B cell (primary cell): ENCODE measurements around the gene ADI1. TPM values are rescaled to one million over a fixed set of nuclear protein-coding genes. Genes with fewer than 3 reads are reported as not detected.
A peak's percentile ranks its signal among the peaks of the same experiment; 100 is the strongest.

ENCODE experiments used
- ATAC-seq: fragments of 200-7000 bp; cut with Tn5 transposase; one replicate; pipeline ENCODE4 v1.10.0; 2021; ENCODE audit warnings: low read depth, mild to moderate bottlenecking, moderate number of reproducible peaks, moderate library complexity
- CTCF ChIA-PET: fragments of 350-600 bp; sonication (Branson Sonifier 250); formaldehyde crosslinking; loops from one replicate; lab custom pipeline; 2021; ENCODE audit warnings: antibody characterized with exemption, inconsistent platforms; lab: Charles Lee
- POLR2A ChIA-PET: fragments of 350-600 bp; sonication (Branson Sonifier 250); formaldehyde crosslinking; loops from one replicate; lab custom pipeline; 2021; ENCODE audit warnings: antibody characterized with exemption; lab: Charles Lee
- DNase-seq: peaks from one replicate; pipeline ENCODE4 v3.0.0; 2013
- H2AFZ ChIP-seq: 2 replicates; pipeline ENCODE4 v1.6.1; 2012; ENCODE audit warnings: mild to moderate bottlenecking, low read depth, low read length; ENCODE audit not compliant: insufficient read depth, poor library complexity, severe bottlenecking
- H3K27ac ChIP-seq, 2 donors: 1 replicate in 1 of 2; 2 replicates in 1 of 2; pipeline ENCODE4 v1.5.1; 2012 to 2013; ENCODE audit warnings: low read length in 2 of 2, mild to moderate bottlenecking in 2 of 2, moderate library complexity in 1 of 2
- H3K27me3 ChIP-seq, 4 experiments: fragments of 200-600 bp in 1 of 4; sonication (generic) in 1 of 4; replicated peaks in 1 of 4; 1 replicate in 2 of 4; 2 replicates in 2 of 4; pipeline versions ENCODE4 v1.6.1 to v1.7.0; 2013 to 2016; ENCODE audit warnings: low read length in 3 of 4, mild to moderate bottlenecking in 2 of 4, mixed read lengths in 1 of 4, moderate library complexity in 1 of 4; ENCODE audit not compliant: insufficient read depth in 4 of 4, control insufficient read depth in 3 of 4; ENCODE audit errors: control extremely low read depth in 1 of 4
- H3K36me3 ChIP-seq, 2 experiments: replicated peaks in 1 of 2; 1 replicate in 1 of 2; 2 replicates in 1 of 2; pipeline versions ENCODE4 v1.6.1 to v1.7.1; 2013; ENCODE audit warnings: low read length in 1 of 2; ENCODE audit not compliant: insufficient read depth in 2 of 2, control insufficient read depth in 1 of 2; ENCODE audit errors: control extremely low read depth in 1 of 2, extremely low read depth in 1 of 2
- H3K4me1 ChIP-seq, 2 donors: fragments of 200-600 bp in 1 of 2; sonication (generic) in 1 of 2; 1 replicate in 1 of 2; 2 replicates in 1 of 2; pipeline versions ENCODE4 v1.5.1 to v1.6.1; 2013 to 2017; ENCODE audit warnings: low read length in 2 of 2; ENCODE audit not compliant: control insufficient read depth in 2 of 2, insufficient read depth in 2 of 2
- H3K4me2 ChIP-seq: replicated peaks from 2 replicates; pipeline ENCODE3; 2012; ENCODE audit warnings: mild to moderate bottlenecking, low read depth, low read length; ENCODE audit not compliant: poor library complexity, severe bottlenecking
- H3K4me3 ChIP-seq, 5 experiments: fragments of 200-600 bp in 1 of 5; sonication (generic) in 1 of 5; 1 replicate in 3 of 5; 2 replicates in 2 of 5; pipeline versions ENCODE4 v1.5.1 to v1.7.0; 2011 to 2016; ENCODE audit warnings: low read length in 4 of 5, mild to moderate bottlenecking in 4 of 5, low read depth in 2 of 5, control low read depth in 1 of 5, moderate library complexity in 1 of 5; ENCODE audit not compliant: insufficient read depth in 1 of 5; ENCODE audit errors: control extremely low read depth in 1 of 5, extremely low read depth in 1 of 5
- H3K79me2 ChIP-seq: fragments of 200-600 bp; sonication (generic); one replicate; pipeline ENCODE4 v1.6.0; 2016; ENCODE audit warnings: low read length; ENCODE audit not compliant: control insufficient read depth, insufficient read depth
- H3K9ac ChIP-seq: fragments of 200-600 bp; sonication (generic); 2 replicates; pipeline ENCODE4 v1.6.1; 2017; ENCODE audit warnings: mild to moderate bottlenecking, low read length, moderate library complexity
- H3K9me3 ChIP-seq, 3 donors: one replicate each; pipeline versions ENCODE4 v1.6.1 to v1.7.1; 2013; ENCODE audit warnings: low read length in 2 of 3; ENCODE audit not compliant: control insufficient read depth in 2 of 3, insufficient read depth in 1 of 3; ENCODE audit errors: control extremely low read depth in 1 of 3
- H4K20me1 ChIP-seq: 2 replicates; pipeline ENCODE4 v1.6.0; 2012; ENCODE audit warnings: mild to moderate bottlenecking, low read length; ENCODE audit not compliant: insufficient read depth, control insufficient read depth, poor library complexity, severe bottlenecking
- H3K27ac Mint-ChIP-seq: one replicate; pipeline ENCODE4 v1.8.0; 2021; ENCODE audit warnings: mixed read lengths
- H3K27me3 Mint-ChIP-seq: one replicate; pipeline ENCODE4 v1.8.0; 2021; ENCODE audit warnings: mixed read lengths
- H3K4me1 Mint-ChIP-seq: one replicate; pipeline ENCODE4 v1.8.0; 2021; ENCODE audit warnings: mixed read lengths
- H3K4me3 Mint-ChIP-seq: one replicate; pipeline ENCODE4 v1.8.0; 2021; ENCODE audit warnings: mixed read lengths
- H3K9me3 Mint-ChIP-seq: one replicate; pipeline ENCODE4 v1.8.0; 2022; ENCODE audit warnings: mixed read lengths; ENCODE audit not compliant: insufficient read depth
- EZH2 ChIP-seq: IDR thresholded peaks from 2 replicates; pipeline ENCODE4 v1.6.1; 2012; ENCODE audit warnings: borderline replicate concordance, low read depth, mild to moderate bottlenecking, moderate library complexity, low read length; ENCODE audit not compliant: insufficient read depth, poor library complexity, severe bottlenecking
- WGBS: methylation state at CpG from one replicate; pipeline ENCODE4 v1.1.5; 2013; ENCODE audit warnings: missing lambda C conversion rate; ENCODE audit not compliant: insufficient coverage; 5-methylcytosine and 5-hydroxymethylcytosine counted together
- intact Hi-C: fragments of 100-400 bp; cut with micrococcal nuclease; formaldehyde crosslinking; loops from one replicate; pipeline ENCODE4 v1.10.0; 2022
- polyA plus RNA-seq: library from polyadenylated mRNA; depleted of rRNA; stranded (reverse); fragments of >200 nt; gene quantifications from 2 replicates; pipeline ENCODE4 v1.2.3, GENCODE V29; 2012
- total RNA-seq, 2 donors: library from RNA; stranded (reverse); fragments of 120-200 nt in 1 of 2; gene quantifications; 1 replicate in 1 of 2; 2 replicates in 1 of 2; pipeline versions ENCODE4 v1.2.3 to v1.2.4, GENCODE V29; 2013 to 2022
- TF ChIP-seq, protein P1 (sequence below): fragments of 200-600 bp; IDR thresholded peaks from one replicate; pipeline ENCODE4 v1.8.0; 2022; ENCODE audit warnings: antibody characterized with exemption, mild to moderate bottlenecking

The ADI1 gene
- total and polyA plus RNA-seq, 2 donors (not counting 1 experiment from before 2014, with no cell fraction given), result 15.2 to 23.1 TPM

DNA sequence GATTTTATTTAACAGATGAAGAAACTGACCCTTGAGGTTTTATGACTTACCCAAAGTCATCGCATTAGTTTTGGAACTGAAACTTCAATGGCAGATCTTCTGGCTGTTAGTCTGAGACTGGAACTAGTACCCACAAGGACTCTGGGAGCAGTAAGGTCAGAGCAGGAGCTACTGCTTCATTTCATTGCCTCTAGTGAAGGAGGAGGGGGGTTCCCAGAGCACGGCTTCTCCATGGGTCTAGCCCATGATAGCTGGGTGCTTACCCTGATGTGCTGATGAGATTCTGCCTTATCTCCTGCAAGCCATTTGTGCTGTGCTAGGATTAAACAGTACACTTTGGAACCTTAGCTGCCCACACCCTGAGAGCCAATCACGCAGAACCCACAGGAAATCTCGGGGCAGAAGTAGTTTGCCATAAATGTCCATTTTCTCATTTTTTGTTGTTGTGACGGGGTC is 44.2 kb upstream of the ADI1 start:
- Histone ChIP-seq H3K36me3 (peaks cover 0 to 6% of the 10 kb centered on the region in 2 experiments), H3K4me3 (peak overlapping the region in 4 of 5 experiments; percentile 21 to 42 (median 28)), H3K27ac (peak overlapping the region; percentile 73), H3K27me3 (no peaks in the 10 kb centered on the region), H3K9me3 (peaks cover 0 to 4% (median 0%) of the 10 kb centered on the region in 3 donors), H4K20me1 (no peaks in the 10 kb centered on the region), H3K79me2 (no peaks in the 10 kb centered on the region), H3K4me2 (peak overlapping the region; percentile 59), H3K9ac (peak overlapping the region; percentile 25), H2AFZ (peak overlapping the region; percentile 43), H3K4me1 (peaks cover 34 to 50% of the 10 kb centered on the region in 2 donors)
- DNase-seq (peak; percentile 51), ATAC-seq (peak; percentile 56)
- Mint-ChIP-seq H3K4me3 (peak overlapping the region; percentile 84), H3K27ac (peak overlapping the region; percentile 95), H3K4me1 (peaks cover 46% of the 10 kb centered on the region), H3K9me3 (no peaks in the 10 kb centered on the region), H3K27me3 (no peaks in the 10 kb centered on the region)
- TF ChIP-seq, protein P1, sequence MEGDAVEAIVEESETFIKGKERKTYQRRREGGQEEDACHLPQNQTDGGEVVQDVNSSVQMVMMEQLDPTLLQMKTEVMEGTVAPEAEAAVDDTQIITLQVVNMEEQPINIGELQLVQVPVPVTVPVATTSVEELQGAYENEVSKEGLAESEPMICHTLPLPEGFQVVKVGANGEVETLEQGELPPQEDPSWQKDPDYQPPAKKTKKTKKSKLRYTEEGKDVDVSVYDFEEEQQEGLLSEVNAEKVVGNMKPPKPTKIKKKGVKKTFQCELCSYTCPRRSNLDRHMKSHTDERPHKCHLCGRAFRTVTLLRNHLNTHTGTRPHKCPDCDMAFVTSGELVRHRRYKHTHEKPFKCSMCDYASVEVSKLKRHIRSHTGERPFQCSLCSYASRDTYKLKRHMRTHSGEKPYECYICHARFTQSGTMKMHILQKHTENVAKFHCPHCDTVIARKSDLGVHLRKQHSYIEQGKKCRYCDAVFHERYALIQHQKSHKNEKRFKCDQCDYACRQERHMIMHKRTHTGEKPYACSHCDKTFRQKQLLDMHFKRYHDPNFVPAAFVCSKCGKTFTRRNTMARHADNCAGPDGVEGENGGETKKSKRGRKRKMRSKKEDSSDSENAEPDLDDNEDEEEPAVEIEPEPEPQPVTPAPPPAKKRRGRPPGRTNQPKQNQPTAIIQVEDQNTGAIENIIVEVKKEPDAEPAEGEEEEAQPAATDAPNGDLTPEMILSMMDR, result no peak
- no peak for TF ChIP-seq EZH2
- WGBS, result 81% methylated on average over 2 of the region's 5 CpGs
- intact Hi-C loops, result loop anchor here (1.0 kb wide), 1 partner anchor 12 kb away; the partner anchor contains the start of gene RPS7
- ChIA-PET POLR2A (interaction anchor here (0.8 to 1.2 kb wide), 3 partner anchors 11 to 45 kb away, joined by 4 to 10 read pairs (median 5); partner anchors contain the start of genes ADI1 and RPS7), CTCF (interaction anchor here (1.1 to 1.8 kb wide), 3 partner anchors 10 to 185 kb away, joined by 3 to 16 read pairs (median 3); partner anchors contain the start of gene RPS7)
